ENCODE data around the gene NAT8.
"Not testable (repeated sequence)": the region's sequence is repeated elsewhere in the genome, so short reads cannot be mapped to it uniquely, and the experiment has no call there.

NAT8 gene

DNA sequence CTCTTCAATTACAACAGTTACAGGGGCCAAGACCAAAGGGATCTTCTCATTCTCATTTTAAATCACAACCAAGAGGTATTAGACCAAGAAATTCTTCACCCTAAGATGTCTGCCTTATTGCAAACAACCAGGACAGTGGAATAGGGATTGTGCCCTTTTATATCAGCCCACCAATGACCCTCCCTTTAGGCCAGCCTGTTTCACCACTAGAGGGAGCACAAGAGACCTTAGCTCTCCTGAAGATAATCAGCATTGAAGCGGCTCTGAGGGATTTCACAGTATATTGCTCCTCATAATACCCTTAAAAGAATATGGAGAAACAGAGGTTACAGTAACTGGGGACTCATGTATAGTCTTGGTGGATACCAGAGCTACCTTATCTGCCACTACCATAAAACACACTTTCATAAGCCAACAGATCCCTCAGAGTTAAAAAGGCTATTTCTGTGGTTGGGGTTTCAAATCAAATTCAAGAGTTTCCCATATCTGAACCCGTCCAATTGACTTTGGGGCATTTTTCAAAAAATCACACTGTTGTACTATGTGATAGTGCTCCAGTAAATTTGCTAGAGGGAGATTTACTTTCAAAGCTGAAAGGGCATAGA is 11.5 kb downstream of the NAT8 start:
- not testable (repeated sequence) for DNase-seq

DNA sequence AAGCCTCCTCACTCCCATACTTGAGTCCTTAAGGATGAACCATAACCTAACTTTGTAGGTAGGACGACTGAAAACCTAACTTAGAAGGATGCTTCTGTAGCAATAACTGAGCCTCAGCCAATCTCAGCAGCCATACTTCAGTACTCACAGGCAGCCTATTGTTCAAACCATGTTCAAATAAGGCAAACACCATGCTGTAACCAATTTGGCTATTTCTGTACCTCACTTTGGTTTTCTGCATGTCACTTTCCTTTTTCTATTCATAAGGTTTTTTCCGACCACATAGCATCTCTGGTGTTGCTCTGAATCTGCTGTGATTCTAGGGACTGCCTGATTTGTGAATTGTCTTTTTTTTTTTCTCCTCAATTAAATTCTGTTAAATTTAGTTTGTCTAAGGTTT is 13.7 kb downstream of the NAT8 start:
- not testable (repeated sequence) for DNase-seq

DNA sequence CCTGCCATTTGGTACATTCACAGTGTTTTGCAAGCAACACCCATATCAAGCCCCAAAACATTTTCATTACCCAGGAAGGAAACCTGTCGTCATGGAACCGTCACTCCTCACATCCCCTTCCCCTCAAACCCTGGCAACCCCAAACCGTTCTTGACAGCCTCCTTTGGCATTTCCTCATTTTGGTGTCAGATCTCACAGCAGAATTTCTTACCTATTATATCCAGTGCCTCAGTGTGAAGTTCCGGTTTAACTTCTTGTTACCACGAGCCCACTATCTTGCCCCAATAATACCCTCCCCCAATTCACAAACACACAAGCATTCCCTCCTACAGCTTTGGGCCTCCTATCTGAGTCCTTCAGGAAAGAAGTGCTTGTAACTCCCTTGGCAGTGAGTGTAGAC is 16.0 kb downstream of the NAT8 start:
- not testable (repeated sequence) for DNase-seq

DNA sequence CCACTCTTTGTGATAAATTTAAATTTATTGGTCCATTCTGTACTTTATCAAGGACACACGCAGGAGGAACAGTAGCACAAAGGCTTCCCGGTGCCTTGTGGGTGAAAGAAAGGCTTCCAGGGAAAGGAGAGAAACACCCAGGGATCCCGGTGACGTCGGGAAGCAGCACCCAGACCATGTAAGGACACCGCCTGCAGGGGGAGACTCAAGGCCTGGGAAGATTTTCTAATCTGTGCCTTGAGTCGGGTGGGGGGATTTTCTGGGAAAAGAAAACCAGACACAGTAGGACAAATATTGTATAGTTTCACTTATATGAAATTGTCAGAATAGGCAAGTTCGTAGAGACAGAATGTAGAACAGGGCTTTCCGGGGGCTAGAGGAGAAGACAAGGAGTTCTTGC is 17.6 kb downstream of the NAT8 start:
- DNase-seq: not testable (repeated sequence)

DNA sequence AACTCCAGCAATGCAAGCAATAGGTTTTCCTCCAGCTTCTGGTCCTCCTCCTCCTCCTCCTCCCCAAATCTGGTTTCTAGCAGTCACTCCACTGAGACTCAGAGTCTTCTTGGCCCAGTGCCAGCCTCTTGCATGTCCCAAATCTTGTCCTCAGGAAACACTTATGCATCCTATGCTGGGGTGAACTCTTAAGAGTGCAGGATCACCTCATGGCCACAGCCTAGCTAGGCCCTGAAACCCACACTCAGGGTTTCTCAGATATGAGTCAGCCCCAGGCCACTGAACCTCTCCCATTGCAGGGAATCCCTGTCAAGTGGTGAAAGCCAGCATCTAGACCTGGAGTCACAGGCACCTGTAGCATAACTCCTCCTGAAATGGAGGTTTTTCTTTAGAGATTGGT is 18.2 kb downstream of the NAT8 start:
- not testable (repeated sequence) for DNase-seq

DNA sequence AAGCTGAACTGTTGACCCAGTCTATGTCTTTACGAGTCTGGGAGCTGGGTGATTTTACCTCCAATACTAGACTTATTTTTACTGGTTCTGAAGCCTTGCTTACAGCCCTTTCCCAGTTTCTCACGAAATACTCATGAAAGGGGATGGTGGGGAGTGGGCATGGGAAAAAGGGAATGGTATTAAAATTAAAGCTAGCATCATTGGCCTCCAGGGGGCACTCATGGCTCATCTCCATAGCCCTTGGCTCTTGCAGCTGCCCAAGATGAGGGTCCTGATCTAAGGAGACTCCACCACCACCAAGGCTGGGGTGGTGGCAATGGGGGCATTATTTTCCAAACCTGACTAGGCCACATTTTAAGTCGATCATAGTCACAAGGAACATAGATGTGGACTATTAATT is 22.3 kb downstream of the NAT8 start:
- not testable (repeated sequence) for DNase-seq

DNA sequence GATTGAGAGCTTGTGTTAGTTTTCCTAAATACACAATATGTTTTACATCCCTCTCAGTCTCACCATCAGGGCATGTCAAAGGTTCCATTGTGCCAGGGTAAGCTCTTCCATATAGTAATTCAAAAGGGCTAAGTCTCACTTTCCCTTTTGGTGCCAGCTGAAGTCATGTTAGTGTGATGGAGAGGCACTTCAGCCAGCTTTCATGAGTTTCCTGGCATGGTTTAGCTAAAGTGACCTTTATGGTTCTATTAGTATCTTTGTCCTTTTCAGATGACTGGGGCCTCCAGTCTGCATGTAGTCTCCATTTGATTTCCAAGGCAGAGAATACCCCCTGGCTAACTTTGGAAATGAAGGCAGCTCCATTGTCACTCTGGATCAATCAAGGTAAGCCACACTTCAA is 27.2 kb downstream of the NAT8 start:
- DNase-seq: no peak

DNA sequence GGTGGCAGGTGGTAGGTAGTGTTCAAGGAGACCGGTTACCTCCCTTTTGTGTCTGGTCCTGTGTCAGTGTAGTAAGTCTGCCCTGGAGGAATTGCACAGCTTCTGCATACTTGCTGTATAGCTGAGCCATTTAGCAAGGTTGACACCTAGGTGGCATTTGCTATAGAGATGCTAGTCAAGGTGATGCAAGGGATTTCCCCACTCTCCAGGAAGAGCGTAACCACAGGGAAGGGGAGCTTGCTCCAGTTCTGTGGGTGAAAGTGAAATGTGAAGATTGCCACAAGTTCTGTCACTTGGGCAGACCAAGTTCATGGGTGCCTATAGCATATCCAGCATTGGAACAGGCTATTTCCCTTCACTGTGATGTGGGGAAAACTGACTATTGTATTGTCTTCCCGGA is 28.1 kb downstream of the NAT8 start:
- DNase-seq: no peak

DNA sequence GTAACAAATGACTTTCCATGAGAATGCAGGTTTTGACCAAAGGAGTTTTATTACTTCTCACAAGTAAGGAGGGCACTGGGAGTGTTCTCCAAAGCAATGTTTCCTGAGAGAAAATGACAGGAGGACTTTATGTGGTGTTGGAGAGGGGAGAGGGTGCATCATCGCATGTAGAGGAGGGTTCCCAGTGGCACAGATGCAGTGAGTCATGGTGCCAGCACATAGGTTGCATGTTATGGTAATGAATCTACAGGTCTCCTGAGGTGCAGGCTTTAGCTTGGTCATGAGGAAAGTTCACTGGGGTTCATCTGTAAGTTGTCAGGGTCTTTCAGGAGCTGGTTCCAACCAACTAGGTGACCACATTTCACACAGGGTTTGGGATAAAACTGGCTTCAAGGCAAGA is 30.4 kb downstream of the NAT8 start:
- no peak for DNase-seq

DNA sequence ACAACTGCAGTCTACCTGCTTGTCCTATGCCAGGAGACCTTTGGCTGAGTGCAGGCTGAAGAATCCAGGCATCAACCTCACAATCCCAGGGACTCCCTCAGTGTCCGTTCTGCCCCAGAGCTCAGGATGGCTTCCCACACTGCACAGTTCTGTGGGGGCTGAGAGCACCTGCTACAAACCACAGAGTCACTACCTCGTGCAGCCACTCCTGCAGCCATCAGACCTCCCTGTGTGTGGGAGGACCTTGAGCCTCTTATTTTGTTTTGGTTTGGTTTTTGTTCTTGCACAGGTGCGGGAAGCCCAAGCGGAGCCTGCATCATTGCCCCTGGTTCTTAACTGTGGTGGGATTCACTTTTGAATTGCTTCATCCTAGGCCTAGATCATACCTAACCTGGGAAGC is 31.0 kb downstream of the NAT8 start:
- no peak for DNase-seq

DNA sequence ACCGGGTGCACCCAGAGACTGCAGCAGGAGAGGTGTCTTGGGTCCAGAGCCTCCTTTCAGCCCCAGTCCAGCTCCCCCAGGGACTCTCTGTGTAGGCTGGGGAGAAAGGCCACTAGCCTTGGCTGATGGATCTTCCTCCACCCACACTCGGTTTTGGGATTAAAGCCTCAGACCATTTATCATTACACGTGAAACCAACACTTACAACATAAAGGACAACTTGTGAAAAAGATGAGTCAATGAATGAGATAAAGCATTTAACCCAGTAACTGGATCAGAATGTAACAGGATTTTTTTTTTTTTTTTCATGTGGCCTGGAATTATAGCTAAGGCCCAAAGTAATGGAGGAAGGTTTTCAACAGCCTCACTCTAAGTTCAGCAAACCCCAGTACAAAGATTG is 32.1 kb downstream of the NAT8 start:
- DNase-seq: no peak

DNA sequence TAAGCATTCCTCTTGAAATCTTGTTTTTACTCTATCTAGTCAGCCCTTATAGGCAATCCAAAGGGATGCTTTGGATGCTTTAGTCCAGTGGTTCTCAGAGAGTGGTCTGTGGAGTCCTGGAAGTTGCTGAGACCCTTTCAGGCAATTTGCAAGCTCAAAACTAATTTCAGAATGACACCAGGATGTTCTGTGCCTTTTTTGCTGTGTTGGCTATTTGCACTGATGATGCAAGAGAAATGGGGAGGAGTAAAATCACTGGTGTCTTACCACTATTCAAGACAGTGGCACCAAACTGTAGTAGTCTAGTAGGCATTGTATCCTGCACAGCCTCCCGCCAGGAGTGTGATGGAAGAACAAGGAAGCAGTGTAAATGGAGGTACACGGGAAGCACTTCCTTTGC is 37.6 kb downstream of the NAT8 start:
- not testable (repeated sequence) for DNase-seq

DNA sequence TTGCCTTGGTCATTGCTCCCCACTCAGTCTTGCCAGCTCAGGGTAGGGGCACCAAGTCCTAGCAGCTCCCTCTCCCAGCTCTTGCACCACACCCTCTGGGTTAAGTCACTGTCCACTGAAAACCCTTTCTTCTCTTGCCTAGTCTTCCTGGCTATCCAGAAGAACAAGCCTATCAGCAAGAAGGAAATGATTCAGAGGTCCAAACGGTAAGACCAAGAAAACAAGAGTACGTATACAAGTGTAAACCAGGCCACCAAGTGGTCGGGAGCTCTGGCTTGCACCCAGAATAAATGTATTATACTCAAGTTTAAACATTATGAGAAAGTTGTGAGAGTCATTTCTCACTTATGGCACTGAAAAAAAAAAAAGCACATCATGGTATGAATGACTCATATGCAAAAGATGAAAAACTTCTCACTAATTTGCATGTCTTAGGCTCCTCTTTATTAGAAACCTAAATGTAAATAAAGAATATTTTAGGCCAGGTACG is 39.1 kb downstream of the NAT8 start:
- not testable (repeated sequence) for DNase-seq

DNA sequence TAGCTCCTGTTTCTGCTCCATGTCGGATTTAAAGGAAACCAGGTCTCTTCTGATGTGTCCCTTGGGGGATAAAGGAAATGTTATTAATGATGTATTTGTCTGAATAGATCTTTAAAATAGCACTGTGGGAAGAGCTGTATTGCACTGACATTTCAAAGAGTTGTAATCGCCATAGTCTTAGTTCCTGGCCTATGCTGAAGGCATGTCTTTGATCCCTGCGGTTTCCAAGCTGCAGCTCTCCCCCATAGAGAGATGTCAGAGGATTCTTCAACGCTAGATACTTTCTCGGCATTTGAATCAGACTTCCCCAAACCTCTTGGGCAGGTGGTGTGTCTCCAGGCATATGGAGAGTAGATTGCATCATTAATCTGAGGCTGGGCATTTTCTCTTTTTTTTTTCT is 40.4 kb downstream of the NAT8 start:
- DNase-seq: no peak

DNA sequence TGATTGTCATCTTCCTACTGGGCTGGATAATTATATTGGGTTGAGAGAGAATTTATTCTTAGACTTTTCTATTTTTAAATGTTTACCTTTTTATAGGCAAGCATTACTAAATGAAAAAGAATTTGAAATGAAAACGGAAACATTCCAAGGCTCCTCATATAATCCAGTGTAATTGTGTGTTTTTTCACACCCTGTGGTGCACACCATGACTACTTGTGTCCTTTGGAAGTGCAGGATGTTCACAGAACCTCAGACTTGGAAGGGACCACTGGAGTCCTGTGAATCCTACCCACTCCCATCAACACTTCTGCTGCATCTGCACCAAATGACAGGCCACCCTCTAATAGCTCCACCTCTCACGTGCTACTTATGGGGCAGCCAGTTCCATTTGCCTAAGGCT is 48.0 kb downstream of the NAT8 start:
- DNase-seq: no peak

DNA sequence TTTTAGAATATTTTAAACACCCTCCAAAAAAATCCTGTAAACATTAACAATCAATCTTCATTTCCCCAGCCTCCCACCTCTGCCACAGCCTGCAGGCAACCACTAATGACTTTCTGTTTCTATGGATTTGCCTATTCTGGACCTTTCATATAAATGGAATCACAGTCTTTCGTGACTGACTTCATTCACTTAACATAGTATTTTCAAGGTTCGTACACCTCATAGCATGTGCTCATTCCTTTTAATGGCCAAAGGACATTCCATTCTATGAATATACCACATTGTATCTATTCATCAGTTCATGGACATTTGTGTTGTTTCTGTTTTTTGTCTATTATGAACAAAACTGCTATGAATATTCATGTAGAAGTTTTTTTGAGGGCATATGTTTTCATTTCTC is 48.5 kb downstream of the NAT8 start:
- DNase-seq: no peak
